Measurements from ENCODE around the gene MTHFR.

Gene MTHFR

GRCh38 chr1:11751087-11751486 lies 54.7 kb downstream of the MTHFR start:
- no peak for DNase-seq

DNA sequence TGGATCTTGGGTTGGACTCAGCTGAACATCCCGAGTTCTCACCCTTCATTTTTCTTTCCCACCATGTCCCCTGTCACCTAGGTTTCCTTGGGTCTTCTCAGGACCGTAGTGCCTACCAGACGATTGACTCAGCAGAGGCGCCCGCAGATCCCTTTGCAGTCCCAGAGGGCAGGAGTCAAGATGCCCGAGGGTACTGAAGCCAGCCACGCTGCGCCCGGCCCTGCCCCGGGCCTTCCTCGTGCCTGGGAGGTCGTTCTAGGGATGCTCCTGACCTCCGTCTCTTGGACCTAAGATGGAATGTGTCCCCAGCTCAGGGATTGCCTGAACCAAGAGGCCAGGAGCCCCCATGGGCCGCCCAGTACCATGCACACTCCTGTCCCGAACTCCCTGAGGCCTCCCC lies 55.8 kb downstream of the MTHFR start:
- no peak for DNase-seq

- DNase-seq: peak; percentile 10
Observed at GRCh38 chr1:11749203-11749689, 56.5 kb downstream of the MTHFR start.

DNA sequence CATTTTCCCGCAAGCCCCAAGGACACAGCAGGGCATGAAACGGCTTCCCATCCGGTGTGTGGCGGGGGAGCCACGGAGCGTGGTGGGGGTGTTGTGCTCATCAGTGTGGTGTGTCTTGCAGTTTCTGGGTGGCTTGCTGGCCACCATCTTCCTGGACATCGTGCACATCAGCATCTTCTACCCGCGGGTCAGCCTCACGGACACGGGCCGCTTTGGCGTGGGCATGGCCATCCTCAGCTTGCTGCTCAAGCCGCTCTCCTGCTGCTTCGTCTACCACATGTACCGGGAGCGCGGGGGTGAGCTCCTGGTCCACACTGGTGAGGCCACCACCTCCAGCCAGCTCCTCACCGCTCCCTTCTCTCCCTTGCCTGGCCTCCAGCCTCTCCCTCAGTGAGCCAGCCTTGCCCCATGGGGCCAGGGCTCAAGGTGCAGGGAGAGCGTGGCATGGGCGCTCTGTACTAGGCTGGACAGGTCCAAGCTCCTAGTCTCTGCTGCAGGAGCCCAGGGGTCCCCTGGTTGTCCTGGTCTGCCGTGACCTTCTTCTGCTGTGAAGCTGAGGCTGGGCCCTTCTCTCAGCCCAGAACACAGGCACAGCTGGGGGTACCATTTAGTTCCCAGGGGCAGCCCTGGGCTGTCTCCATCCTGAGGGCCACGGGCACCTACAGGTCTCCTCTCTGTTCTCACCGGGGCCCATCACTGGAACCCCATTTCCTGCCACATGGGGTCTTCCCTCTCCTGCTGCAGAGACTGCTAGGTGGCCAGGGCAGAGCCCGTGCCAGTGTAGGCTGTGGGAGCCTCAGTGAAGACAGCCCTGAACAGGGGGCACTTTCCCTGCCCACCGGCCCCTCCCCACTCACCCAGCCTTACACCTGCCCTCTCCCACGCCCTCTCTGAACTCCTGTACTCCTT lies 57.2 kb downstream of the MTHFR start:
- no peak for DNase-seq

DNA sequence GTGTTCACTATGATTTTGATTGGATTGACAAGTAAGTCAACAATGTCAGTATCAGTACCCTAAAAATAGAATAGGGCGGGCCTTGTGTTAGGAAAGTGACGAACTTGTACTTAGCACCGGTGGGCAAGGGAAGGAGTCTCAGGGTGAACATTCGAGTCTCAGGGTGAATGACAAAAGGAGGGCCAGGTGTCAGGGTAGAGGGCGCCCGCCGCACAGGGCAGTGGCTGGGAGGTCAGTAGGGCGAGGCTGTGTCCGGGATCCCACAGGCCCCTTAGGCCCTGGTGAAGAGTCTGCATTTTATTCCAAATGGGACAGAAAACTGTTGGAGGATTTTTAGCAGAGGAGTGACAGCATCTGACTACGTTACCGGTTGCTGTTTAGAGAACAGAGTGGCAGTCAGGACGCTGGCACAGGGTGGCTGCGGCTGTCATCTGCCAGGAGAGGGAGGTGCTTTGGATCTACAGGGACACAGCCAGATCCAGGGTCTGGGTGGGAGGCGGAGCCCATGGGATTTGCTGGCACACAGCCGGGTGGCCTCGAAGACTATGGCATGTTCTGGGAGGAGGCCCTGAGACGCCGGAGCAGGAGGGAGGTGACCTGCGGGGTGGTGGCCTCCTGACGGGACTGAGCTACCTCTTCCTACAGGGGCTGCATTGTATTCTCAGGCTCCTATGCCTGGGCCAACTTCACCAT lies 58.8 kb downstream of the MTHFR start:
- no peak for DNase-seq

- DNase-seq: no peak
Observed at GRCh38 chr1:11746092-11746491, 59.7 kb downstream of the MTHFR start.

GRCh38 chr1:11744287-11744686 lies 61.5 kb downstream of the MTHFR start:
- DNase-seq: no peak

DNA sequence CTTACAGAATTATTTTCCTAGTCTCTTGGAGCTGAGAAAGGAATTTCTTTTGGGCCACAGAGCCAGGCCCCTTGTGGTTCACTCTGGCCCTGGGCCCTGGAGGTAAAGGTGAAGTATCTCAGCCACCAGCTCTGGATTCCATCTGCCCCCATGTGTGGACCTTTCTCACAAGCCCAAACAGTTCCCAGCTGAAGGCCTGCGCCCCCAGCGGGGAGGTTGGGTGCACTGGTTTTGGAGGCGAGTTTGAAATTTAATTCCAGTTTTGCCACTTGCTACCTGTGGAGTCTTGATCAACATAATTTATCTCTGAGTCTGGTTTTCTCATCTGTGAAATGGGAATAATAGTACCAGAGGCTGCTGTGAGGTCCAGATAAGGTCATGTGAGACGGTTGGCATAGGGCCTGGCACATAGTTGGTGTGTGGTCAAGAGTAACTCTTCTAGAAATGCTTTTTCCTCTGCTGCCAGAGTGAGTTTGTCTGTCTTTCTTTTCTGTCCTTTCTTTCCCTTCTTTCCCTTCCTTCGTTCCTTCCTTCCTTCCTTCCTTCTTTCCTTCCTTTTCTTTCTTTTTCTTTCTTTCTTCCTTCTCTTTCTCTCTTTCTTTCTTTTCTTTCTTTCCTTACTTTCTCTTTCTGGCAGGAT lies 63.7 kb downstream of the MTHFR start:
- no peak for DNase-seq

GRCh38 chr1:11741482-11741881 lies 64.3 kb downstream of the MTHFR start:
- no peak for DNase-seq

DNA sequence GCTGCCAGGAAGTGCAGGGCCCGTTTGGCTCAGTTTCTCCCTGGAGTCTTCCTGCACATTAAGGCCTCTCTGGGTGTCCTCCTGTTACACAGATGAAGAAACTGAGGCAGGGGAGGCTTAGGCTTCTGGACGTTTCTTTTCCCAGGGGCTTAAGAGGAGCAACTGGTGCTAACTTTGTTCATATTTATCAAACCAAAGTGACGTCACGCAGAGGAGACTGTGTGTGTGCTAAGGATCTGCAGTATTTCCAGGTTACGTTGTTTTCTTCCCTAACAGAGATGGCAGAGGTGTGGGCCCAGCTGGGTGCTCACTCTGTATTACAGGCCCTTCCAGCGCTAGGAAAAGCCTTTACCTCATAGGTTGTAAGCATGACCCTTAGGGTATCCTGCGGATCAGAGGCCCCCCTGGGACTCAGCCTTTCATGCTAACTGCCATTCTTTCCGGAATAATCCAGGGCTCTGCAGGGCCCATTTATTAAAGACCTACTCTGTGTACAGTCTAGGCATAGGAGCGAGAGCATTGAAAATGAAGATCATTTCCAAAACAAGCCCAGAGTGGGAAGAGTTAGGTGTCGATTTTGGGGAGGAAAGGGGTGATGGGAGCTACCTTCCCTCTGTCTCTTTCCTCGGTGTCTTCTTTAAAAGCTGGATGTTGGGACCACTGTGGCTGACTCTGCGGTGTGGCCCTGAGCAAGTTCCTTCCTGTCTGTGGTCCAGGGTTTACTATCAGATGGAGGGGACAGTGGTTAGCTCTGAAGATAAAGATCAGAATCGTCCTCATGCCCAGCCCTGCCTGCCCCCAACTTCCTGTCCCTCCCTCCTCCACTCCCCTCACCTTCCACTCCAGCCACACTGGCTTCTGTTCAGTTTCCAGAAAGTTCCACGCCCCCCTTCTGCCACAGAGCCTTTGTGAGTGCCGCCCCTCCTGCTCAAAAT lies 65.2 kb downstream of the MTHFR start:
- no peak for DNase-seq

DNA sequence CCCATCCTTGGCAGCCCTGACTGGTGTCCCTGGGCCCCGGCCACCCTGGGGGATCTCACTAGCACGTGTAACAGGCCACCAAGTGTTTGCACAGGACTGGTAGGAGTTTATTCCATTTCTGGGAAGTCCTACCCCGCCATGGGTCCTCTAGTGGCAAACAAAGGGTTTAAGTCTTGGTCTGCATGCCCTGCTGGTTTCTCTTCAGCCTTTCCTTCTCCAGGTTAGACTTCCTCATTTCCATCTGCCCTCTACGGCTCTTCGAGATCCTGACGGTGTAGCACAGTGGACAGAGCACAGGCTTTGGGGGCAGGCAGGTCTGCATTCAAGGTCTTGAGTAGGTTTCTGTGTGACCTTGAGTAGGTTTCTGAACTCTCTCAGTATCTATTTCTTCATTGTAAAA lies 67.0 kb downstream of the MTHFR start:
- DNase-seq: no peak

DNA sequence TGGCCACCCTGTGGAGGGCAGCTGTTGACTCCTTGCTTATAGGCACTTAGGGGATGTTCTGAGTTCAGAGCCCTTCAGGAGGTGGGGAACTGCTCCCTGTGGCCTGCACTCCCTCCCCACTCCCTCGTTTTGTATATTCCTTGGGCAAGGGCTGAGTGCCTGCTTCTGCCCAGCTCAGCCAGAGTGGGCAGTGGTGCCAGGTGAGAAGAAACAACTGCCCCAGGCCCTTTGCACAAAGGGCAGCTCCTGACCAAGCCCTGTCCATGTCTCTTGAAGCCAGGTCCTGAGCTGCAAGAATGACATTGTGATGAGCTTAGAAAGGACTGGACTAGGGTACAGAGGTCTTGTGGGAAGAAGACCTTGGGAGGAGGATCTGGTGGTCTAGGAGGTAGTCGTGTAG lies 67.7 kb downstream of the MTHFR start:
- no peak for DNase-seq

DNA sequence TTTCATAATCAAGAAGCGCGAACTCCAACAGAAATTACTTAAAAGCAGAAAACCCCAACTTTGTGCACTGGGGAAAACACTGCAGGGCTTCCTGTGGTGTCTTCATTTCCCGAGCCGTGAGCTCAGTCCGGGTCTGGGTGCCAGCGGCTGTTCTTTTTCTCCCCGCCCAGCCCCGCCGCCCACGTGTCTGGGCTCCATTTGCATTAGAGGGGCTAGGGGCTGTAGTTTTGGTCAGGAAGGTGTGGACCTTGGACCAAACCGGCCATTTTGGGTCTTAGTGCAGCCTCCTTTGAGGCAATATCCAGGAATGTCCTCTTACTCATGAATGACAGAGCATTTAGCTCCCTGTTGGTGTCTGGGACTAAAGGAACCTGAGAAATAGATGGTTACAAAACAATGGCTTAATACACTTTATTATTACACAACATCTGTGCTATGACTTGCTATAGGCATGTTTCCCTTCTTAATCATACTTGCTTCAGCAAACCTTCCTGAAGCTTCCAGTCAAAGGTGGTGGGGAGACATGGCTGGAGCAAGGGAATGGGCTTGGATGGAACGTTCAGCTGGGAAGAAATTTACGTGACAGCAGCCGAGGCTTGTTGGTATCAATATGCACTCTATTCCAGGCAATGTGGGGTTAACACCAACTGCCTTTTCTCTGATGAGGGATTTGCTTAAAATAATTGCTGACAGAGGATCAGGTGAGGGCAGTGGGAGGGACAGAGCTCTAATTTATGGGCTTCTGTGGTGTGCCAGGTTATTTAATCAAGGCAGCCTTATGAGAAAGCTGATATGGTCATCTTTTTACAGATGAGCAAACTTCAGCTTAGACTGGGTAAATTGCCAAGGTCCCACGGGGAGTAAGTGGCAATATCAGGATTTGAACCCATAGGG lies 68.8 kb downstream of the MTHFR start:
- no peak for DNase-seq

DNA sequence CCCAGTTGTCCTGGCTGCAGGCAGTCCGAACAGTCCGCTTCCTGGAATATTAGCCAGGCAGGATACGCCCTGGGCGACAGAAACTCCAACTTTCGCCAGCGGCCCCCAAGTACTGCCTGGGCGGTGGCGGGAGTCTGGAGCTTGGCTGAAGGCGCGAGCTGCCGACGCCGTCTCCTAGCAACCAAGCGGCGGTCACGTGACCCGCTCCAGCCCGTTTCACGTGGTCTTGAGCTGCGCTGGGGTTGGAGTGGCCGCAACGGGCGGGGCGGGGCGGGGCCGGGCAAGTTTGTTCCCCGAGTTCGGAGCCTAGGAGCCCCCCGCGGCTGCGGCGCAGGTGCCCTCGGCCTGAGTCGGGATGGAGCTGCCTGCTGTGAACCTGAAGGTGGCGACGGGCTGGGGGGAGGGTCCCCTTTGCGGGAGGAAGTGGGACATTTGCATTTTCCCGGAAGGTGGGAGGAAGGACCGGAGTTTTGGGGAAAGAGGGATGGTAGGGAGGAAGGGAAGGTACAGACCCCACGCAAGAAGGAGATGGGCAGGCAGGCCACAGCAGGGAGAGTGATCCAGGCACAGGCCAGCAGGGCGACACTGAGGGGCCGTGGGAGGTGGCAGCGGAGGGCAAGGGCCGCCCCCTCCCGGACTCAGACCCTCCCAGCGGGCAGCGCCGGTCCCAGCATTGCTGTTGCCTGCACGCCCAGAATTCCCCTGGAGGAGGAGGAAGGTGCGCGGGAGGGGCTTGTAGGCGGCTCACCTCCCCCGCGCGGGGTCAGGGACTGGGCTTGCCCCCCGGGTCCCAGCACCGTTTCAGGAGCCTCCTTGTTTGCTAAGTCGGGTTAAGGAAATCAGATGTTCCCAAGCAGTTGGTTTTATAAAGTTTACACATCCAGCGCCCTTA lies 69.7 kb downstream of the MTHFR start, which contains the start of gene AGTRAP:
AGTRAP (plus strand) TSS at position 283 of the 892 bp plus-strand sequence; CDS start at position 356, 73 bp downstream.
- DNase-seq: peak; percentile 66

All from NCI-H748 treated with DMSO at 0.1 percent for 48 hours (cell line).